HCT116 (cell line): ENCODE measurements around the gene CHD2. TPM values are rescaled to one million over a fixed set of nuclear protein-coding genes. Genes with fewer than 3 reads are reported as not detected.

Experiments used
- ATAC-seq: fragments of 200-7000 bp; cut with Tn5 transposase; 2 replicates; pipeline ENCODE4 v1.9.1; 2020; ENCODE audit warnings: mild to moderate bottlenecking, moderate library complexity
- BruUV-seq: library from RNA; stranded (reverse); fragments of 400-500 nt; replicated peaks from 2 replicates; lab custom pipeline; 2021; lab: Mats Ljungman, UMichigan
- CTCF ChIA-PET: fragments of 300-600 bp; sonication (Branson Sonifier 250); formaldehyde crosslinking; loops from one replicate; lab custom pipeline; 2021; ENCODE audit warnings: antibody characterized with exemption; lab: Charles Lee
- POLR2A ChIA-PET: fragments of 300-600, 350-600 bp; sonication (Branson Sonifier 250); formaldehyde crosslinking; loops from one replicate; lab custom pipeline; 2021; ENCODE audit warnings: antibody characterized with exemption; lab: Charles Lee
- RAD21 ChIA-PET, 2 experiments: fragments of 300-600 bp; sonication (Branson Sonifier 250); formaldehyde crosslinking; loops; one replicate each; lab custom pipeline; 2023; ENCODE audit warnings: low total read pairs in 2 of 2; ENCODE audit not compliant: uncharacterized antibody in 2 of 2, unreplicated experiment in 2 of 2, low non-redundant PET in 1 of 2; lab: Charles Lee
- DNase-seq: peaks from one replicate; pipeline ENCODE4 v3.0.0-alpha.2; 2010; ENCODE audit warnings: low read depth, low spot score
- H2AFZ ChIP-seq: fragments of 200-600 bp; shearing (Covaris generic), sonication (generic); 2 replicates; pipeline ENCODE4 v1.6.1; 2017; ENCODE audit warnings: low read depth, mixed run types, mixed read lengths, antibody characterized with exemption, low read length; ENCODE audit not compliant: poor library complexity, severe bottlenecking
- H3K27ac ChIP-seq: 2 replicates; pipeline ENCODE4 v1.5.1; 2012; ENCODE audit warnings: low read depth, low read length
- H3K27me3 ChIP-seq: fragments of 200-600 bp; sonication (generic); 2 replicates; pipeline ENCODE4 v1.6.1; 2016; ENCODE audit warnings: mixed run types, low read length, mixed read lengths; ENCODE audit not compliant: insufficient read depth
- H3K36me3 ChIP-seq, 2 experiments: fragments of 200-500 bp in 1 of 2; fragments of 200-600 bp in 1 of 2; sonication (Bioruptor generic) in 1 of 2; sonication (generic) in 1 of 2; 2 replicates each; pipeline versions ENCODE4 v1.5.1 to v1.6.1; 2014 to 2016; ENCODE audit warnings: low read length in 2 of 2, inconsistent platforms in 1 of 2, mixed read lengths in 1 of 2, mixed run types in 1 of 2; ENCODE audit not compliant: insufficient read depth in 2 of 2, control insufficient read depth in 1 of 2
- H3K4me1 ChIP-seq, 2 experiments: fragments of 200-600 bp in 1 of 2; sonication (generic) in 1 of 2; 2 replicates each; pipeline versions ENCODE4 v1.5.1 to v1.6.1; 2012 to 2017; ENCODE audit warnings: low read length in 2 of 2, inconsistent platforms in 1 of 2, mild to moderate bottlenecking in 1 of 2, mixed read lengths in 1 of 2, mixed run types in 1 of 2, moderate library complexity in 1 of 2; ENCODE audit not compliant: insufficient read depth in 2 of 2, control insufficient read depth in 1 of 2
- H3K4me2 ChIP-seq: fragments of 200-600 bp; sonication (generic); 2 replicates; pipeline ENCODE4 v1.6.1; 2017; ENCODE audit warnings: mixed run types, low read length, mixed read lengths
- H3K4me3 ChIP-seq, 2 experiments: fragments of 200-600 bp in 1 of 2; sonication (generic) in 1 of 2; replicated peaks in 1 of 2; 2 replicates each; pipeline ENCODE4 v1.5.1; 2011 to 2016; ENCODE audit warnings: low read length in 2 of 2, control low read depth in 1 of 2, low read depth in 1 of 2, mild to moderate bottlenecking in 1 of 2, mixed read lengths in 1 of 2, mixed run types in 1 of 2
- H3K79me2 ChIP-seq: fragments of 200-600 bp; sonication (generic); 2 replicates; pipeline ENCODE4 v1.6.1; 2017; ENCODE audit warnings: mild to moderate bottlenecking, mixed run types, low read length, moderate library complexity, mixed read lengths; ENCODE audit not compliant: insufficient read depth
- H3K9ac ChIP-seq: fragments of 200-600 bp; sonication (generic); 2 replicates; pipeline ENCODE4 v1.6.1; 2016; ENCODE audit warnings: low read length, mixed read lengths
- H3K9me2 ChIP-seq: fragments of 200-600 bp; sonication (generic), shearing (Covaris generic); 2 replicates; pipeline ENCODE4 v1.6.1; 2017; ENCODE audit warnings: mixed run types, mild to moderate bottlenecking, moderate library complexity; ENCODE audit not compliant: insufficient read depth
- H3K9me3 ChIP-seq, 2 experiments: fragments of 200-500 bp in 1 of 2; fragments of 200-600 bp in 1 of 2; sonication (Bioruptor generic) in 1 of 2; sonication (generic) in 1 of 2; 2 replicates each; pipeline ENCODE4 v1.6.1; 2014 to 2017; ENCODE audit warnings: low read length in 2 of 2, mixed read lengths in 2 of 2, inconsistent platforms in 1 of 2, low read depth in 1 of 2, mild to moderate bottlenecking in 1 of 2, mixed run types in 1 of 2, moderate library complexity in 1 of 2; ENCODE audit not compliant: control insufficient read depth in 1 of 2, insufficient read depth in 1 of 2
- H4K20me1 ChIP-seq: fragments of 200-600 bp; sonication (generic), shearing (Covaris generic); 2 replicates; pipeline ENCODE4 v1.6.1; 2017; ENCODE audit warnings: mixed run types, mild to moderate bottlenecking, moderate library complexity; ENCODE audit not compliant: insufficient read depth
- CBX3 ChIP-seq: IDR thresholded peaks from 2 replicates; pipeline ENCODE4 v1.6.1; 2012; ENCODE audit warnings: low read depth
- CEBPB ChIP-seq: IDR thresholded peaks from 2 replicates; pipeline ENCODE4 v1.6.1; 2012; ENCODE audit warnings: low read depth
- EGR1 ChIP-seq: IDR thresholded peaks from 2 replicates; pipeline ENCODE4 v1.6.1; 2012; ENCODE audit warnings: low read depth
- ELF1 ChIP-seq: IDR thresholded peaks from 2 replicates; pipeline ENCODE4 v1.6.1; 2012; ENCODE audit warnings: low read depth, borderline replicate concordance
- EZH2 ChIP-seq: fragments of 200-600 bp; sonication (generic); IDR thresholded peaks from 2 replicates; pipeline ENCODE4 v1.6.1; 2017; ENCODE audit warnings: antibody characterized with exemption, mixed run types
- FOSL1 ChIP-seq: IDR thresholded peaks from 2 replicates; pipeline ENCODE4 v1.6.1; 2012; ENCODE audit warnings: low read depth
- JUND ChIP-seq: IDR thresholded peaks from 2 replicates; pipeline ENCODE4 v1.6.1; 2012
- POLR2A ChIP-seq: IDR thresholded peaks from 2 replicates; pipeline ENCODE4 v1.7.0; 2011; ENCODE audit warnings: borderline replicate concordance; ENCODE audit not compliant: insufficient read depth, insufficient read length; ENCODE audit errors: extremely low read depth
- POLR2AphosphoS5 ChIP-seq: IDR thresholded peaks from 2 replicates; pipeline ENCODE4 v1.6.1; 2011; ENCODE audit warnings: mild to moderate bottlenecking, low read depth, low read length, moderate library complexity
- RAD21 ChIP-seq: IDR thresholded peaks from 2 replicates; pipeline ENCODE4 v1.6.1; 2012; ENCODE audit warnings: low read depth, mild to moderate bottlenecking
- SIN3A ChIP-seq: IDR thresholded peaks from 2 replicates; pipeline ENCODE4 v1.6.1; 2012; ENCODE audit warnings: low read depth
- TCF7L2 ChIP-seq: IDR thresholded peaks from 2 replicates; pipeline ENCODE4 v1.7.0; 2011; ENCODE audit warnings: borderline replicate concordance, inconsistent platforms; ENCODE audit not compliant: insufficient read depth, insufficient read length; ENCODE audit errors: extremely low read depth
- YY1 ChIP-seq: IDR thresholded peaks from 2 replicates; pipeline ENCODE4 v1.6.1; 2011; ENCODE audit warnings: low read length, low read depth, moderate library complexity, mild to moderate bottlenecking; ENCODE audit not compliant: insufficient replicate concordance; ENCODE audit errors: extremely low read depth
- ZFX ChIP-seq: fragments of 450-650 bp; IDR thresholded peaks from 2 replicates; pipeline ENCODE4 v1.6.1; 2017
- intact Hi-C: fragments of 100-400 bp; cut with micrococcal nuclease; formaldehyde crosslinking; loops from 2 replicates; pipeline ENCODE4 v1.10.0; 2022
- total RNA-seq: library from RNA; stranded (reverse); gene quantifications from one replicate; pipeline ENCODE4 v1.2.1, GENCODE V29; 2021; ENCODE audit not compliant: unreplicated experiment
- TF ChIP-seq, protein P1 (sequence below): IDR thresholded peaks from 2 replicates; pipeline ENCODE4 v1.6.1; 2012; ENCODE audit warnings: low read depth
- TF ChIP-seq, protein P2 (sequence below): IDR thresholded peaks from 2 replicates; pipeline ENCODE4 v1.6.1; 2012
- TF ChIP-seq, protein P3 (sequence below): IDR thresholded peaks from 2 replicates; pipeline ENCODE4 v1.6.1; 2012

Gene CHD2
- total RNA-seq, 1 experiment from 2014 or later = 116 TPM

DNA sequence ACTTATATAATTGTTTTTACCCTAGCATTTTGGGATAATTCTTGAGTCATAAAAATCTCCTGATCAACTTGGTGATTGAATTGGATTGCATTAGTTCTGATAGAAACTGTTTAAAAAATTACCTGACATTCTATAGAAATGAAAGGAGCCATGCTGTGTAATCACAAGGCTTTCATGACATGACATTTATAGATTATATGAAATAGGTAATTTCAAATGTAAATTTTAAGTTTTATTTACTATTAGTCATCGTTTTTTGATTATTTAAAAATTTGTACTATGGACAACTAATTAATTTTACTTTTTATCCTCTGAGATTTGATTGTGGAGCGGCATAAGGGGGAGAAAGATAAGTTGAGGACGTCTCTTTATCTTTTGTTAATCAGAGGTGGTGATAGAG is 12.3 kb upstream of the CHD2 start:
- no peak for TF ChIP-seq FOSL1
- TF ChIP-seq JUND = no peak
- TF ChIP-seq, protein P1, sequence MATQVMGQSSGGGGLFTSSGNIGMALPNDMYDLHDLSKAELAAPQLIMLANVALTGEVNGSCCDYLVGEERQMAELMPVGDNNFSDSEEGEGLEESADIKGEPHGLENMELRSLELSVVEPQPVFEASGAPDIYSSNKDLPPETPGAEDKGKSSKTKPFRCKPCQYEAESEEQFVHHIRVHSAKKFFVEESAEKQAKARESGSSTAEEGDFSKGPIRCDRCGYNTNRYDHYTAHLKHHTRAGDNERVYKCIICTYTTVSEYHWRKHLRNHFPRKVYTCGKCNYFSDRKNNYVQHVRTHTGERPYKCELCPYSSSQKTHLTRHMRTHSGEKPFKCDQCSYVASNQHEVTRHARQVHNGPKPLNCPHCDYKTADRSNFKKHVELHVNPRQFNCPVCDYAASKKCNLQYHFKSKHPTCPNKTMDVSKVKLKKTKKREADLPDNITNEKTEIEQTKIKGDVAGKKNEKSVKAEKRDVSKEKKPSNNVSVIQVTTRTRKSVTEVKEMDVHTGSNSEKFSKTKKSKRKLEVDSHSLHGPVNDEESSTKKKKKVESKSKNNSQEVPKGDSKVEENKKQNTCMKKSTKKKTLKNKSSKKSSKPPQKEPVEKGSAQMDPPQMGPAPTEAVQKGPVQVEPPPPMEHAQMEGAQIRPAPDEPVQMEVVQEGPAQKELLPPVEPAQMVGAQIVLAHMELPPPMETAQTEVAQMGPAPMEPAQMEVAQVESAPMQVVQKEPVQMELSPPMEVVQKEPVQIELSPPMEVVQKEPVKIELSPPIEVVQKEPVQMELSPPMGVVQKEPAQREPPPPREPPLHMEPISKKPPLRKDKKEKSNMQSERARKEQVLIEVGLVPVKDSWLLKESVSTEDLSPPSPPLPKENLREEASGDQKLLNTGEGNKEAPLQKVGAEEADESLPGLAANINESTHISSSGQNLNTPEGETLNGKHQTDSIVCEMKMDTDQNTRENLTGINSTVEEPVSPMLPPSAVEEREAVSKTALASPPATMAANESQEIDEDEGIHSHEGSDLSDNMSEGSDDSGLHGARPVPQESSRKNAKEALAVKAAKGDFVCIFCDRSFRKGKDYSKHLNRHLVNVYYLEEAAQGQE = no peak
- no peak for TF ChIP-seq TCF7L2
- no peak for TF ChIP-seq POLR2AphosphoS5
- TF ChIP-seq, protein P2, sequence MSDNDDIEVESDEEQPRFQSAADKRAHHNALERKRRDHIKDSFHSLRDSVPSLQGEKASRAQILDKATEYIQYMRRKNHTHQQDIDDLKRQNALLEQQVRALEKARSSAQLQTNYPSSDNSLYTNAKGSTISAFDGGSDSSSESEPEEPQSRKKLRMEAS = no peak
- TF ChIP-seq ZFX = no peak
- no peak for TF ChIP-seq YY1
- no peak for TF ChIP-seq CEBPB
- TF ChIP-seq CBX3 = no peak
- TF ChIP-seq POLR2A = no peak
- TF ChIP-seq RAD21 = no peak
- TF ChIP-seq EGR1 = no peak
- no peak for TF ChIP-seq ELF1
- TF ChIP-seq EZH2 = no peak
- TF ChIP-seq, protein P3, sequence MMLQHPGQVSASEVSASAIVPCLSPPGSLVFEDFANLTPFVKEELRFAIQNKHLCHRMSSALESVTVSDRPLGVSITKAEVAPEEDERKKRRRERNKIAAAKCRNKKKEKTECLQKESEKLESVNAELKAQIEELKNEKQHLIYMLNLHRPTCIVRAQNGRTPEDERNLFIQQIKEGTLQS = no peak
- TF ChIP-seq SIN3A = no peak
- Histone ChIP-seq H3K27me3 (no peaks in the 10 kb centered on the region), H3K36me3 (peaks cover 46 to 60% of the 10 kb centered on the region in 2 experiments), H3K79me2 (peaks cover 100% of the 10 kb centered on the region), H3K9me2 (no peaks in the 10 kb centered on the region), H3K27ac (no peak overlapping the region), H3K4me1 (peaks cover 9 to 13% of the 10 kb centered on the region in 2 experiments; a peak in 3 of 4 replicates), H3K4me3 (no peak overlapping the region), H3K9ac (no peak overlapping the region), H3K4me2 (no peak overlapping the region), H3K9me3 (no peaks in the 10 kb centered on the region), H4K20me1 (peaks cover 6% of the 10 kb centered on the region; the same call in 1 of the 2 replicates), H2AFZ (no peak overlapping the region)
- no peak for DNase-seq
- ChIA-PET POLR2A (interaction anchor here (4.1 kb wide), 1 partner anchor 12 kb away, joined by 13 read pairs; the partner anchor contains the start of gene CHD2), CTCF (interaction anchor here (1.4 kb wide), 1 partner anchor 12 kb away, joined by 3 read pairs; the partner anchor contains the start of gene CHD2), RAD21 (no interaction called here)
- no TSS peak for BruUV-seq
- intact Hi-C loops = no loop called here
- ATAC-seq = no peak
